Right lung (tissue), 5 donors: ENCODE measurements around the gene ADGRE2. TPM values are rescaled to one million over a fixed set of nuclear protein-coding genes. Genes with fewer than 3 reads are reported as not detected.

Experiments used
- DNase-seq, 2 donors: peaks; one replicate each; pipeline ENCODE4 v3.0.0-alpha.2; 2013
- polyA plus RNA-seq, 5 donors: library from polyadenylated mRNA; unstranded; fragments of 120-200 nt; gene quantifications; one replicate each; pipeline versions ENCODE4 v1.2.1 to v1.2.3, GENCODE V29; 2013; ENCODE audit warnings: inconsistent platforms in 1 of 5, low replicate concordance in 1 of 5; ENCODE audit not compliant: insufficient read length in 5 of 5, insufficient read depth in 1 of 5

The ADGRE2 gene
- polyA plus RNA-seq, 5 donors = 0.35 to 0.96 (median 0.63) TPM

- DNase-seq = no peak
Observed at GRCh38 chr19:14746886-14747285, 31.5 kb downstream of the ADGRE2 start.

- no peak for DNase-seq
Observed at GRCh38 chr19:14735915-14736314, 42.4 kb downstream of the ADGRE2 start.

GRCh38 chr19:14733574-14733973 lies 44.8 kb downstream of the ADGRE2 start:
- DNase-seq = no peak

- DNase-seq = no peak
Observed at GRCh38 chr19:14732510-14732909, 45.9 kb downstream of the ADGRE2 start.

- no peak for DNase-seq
Observed at GRCh38 chr19:14731200-14731599, 47.2 kb downstream of the ADGRE2 start.

GRCh38 chr19:14728595-14728994 lies 49.8 kb downstream of the ADGRE2 start:
- no peak for DNase-seq

- DNase-seq = no peak
Observed at GRCh38 chr19:14722127-14722526, 56.2 kb downstream of the ADGRE2 start.

GRCh38 chr19:14719162-14719561 lies 59.2 kb downstream of the ADGRE2 start:
- DNase-seq = no peak

- no peak for DNase-seq
Observed at GRCh38 chr19:14718522-14719116, 59.7 kb downstream of the ADGRE2 start.

GRCh38 chr19:14715841-14716240 lies 62.5 kb downstream of the ADGRE2 start:
- DNase-seq = no peak

GRCh38 chr19:14704450-14704849 lies 73.9 kb downstream of the ADGRE2 start:
- DNase-seq = no peak

GRCh38 chr19:14703833-14704232 lies 74.5 kb downstream of the ADGRE2 start:
- DNase-seq = no peak

- no peak for DNase-seq
Observed at GRCh38 chr19:14700711-14701375, 77.5 kb downstream of the ADGRE2 start.

GRCh38 chr19:14699641-14700040 lies 78.7 kb downstream of the ADGRE2 start:
- DNase-seq = no peak

- no peak for DNase-seq
Observed at GRCh38 chr19:14695471-14695870, 82.9 kb downstream of the ADGRE2 start.

- no peak for DNase-seq
Observed at GRCh38 chr19:14694641-14695266, 83.6 kb downstream of the ADGRE2 start.

GRCh38 chr19:14689598-14690503 lies 88.5 kb downstream of the ADGRE2 start, which contains the start of gene ZNF333:
TSS of gene ZNF333 (plus strand) at chr19:14690048. CDS start at chr19:14693492, 3,444 bp downstream.
- DNase-seq = peak; percentile 86 to 87

- no peak for DNase-seq
Observed at GRCh38 chr19:14686411-14686810, 91.9 kb downstream of the ADGRE2 start.

GRCh38 chr19:14683439-14683838 lies 94.9 kb downstream of the ADGRE2 start:
- DNase-seq = no peak
